GM21786 (cell line): ENCODE results near the gene PEDS1.
A peak's percentile ranks its signal among the peaks of the same experiment; 100 is the strongest.
"Not testable (repeated sequence)": the region's sequence is repeated elsewhere in the genome, so short reads cannot be mapped to it uniquely, and the experiment has no call there.

Experiments used
- ATAC-seq: cut with Tn5 transposase; IDR thresholded peaks from one replicate; pipeline ENCODE4 v1.9.1; 2021; ENCODE audit not compliant: unreplicated experiment

PEDS1 gene

DNA sequence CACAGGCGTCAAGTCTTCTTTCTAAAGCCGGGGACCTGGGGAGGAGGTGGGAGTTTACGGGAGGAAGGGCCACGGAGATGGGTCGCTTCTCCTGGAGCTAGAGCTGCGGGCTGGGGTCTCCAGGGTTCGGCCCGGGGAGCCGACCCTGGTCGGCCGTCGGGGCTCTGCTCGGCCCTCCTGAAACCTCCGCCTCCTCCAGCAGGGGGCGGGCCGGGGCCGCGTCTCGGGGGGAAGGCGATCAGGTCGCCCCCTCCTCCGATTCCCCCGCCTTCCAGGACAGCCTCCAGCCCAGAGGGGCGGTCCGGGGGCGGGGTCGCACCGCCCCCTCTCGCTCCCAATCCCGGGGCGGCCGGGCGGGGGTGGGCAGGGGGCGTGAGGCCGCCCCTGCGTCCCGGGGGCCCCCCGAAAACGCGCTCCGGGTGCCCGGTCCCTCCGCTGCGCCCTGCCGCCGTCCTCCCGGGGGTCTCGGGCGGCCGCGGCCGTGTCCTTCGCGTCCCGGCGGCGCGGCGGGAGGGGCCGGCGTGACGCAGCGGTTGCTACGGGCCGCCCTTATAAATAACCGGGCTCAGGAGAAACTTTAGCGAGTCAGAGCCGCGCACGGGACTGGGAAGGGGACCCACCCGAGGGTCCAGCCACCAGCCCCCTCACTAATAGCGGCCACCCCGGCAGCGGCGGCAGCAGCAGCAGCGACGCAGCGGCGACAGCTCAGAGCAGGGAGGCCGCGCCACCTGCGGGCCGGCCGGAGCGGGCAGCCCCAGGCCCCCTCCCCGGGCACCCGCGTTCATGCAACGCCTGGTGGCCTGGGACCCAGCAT, 36.9 kb upstream of the PEDS1 start, which contains the start of gene CEBPB:
Gene CEBPB (plus strand): TSS at position 580 of the 814 bp plus-strand sequence. CDS start 204 bp downstream, at position 784.
- no peak for ATAC-seq

- no peak for ATAC-seq
Measured at GRCh38 chr20:50189681-50190250, 36.2 kb upstream of the PEDS1 start.

DNA sequence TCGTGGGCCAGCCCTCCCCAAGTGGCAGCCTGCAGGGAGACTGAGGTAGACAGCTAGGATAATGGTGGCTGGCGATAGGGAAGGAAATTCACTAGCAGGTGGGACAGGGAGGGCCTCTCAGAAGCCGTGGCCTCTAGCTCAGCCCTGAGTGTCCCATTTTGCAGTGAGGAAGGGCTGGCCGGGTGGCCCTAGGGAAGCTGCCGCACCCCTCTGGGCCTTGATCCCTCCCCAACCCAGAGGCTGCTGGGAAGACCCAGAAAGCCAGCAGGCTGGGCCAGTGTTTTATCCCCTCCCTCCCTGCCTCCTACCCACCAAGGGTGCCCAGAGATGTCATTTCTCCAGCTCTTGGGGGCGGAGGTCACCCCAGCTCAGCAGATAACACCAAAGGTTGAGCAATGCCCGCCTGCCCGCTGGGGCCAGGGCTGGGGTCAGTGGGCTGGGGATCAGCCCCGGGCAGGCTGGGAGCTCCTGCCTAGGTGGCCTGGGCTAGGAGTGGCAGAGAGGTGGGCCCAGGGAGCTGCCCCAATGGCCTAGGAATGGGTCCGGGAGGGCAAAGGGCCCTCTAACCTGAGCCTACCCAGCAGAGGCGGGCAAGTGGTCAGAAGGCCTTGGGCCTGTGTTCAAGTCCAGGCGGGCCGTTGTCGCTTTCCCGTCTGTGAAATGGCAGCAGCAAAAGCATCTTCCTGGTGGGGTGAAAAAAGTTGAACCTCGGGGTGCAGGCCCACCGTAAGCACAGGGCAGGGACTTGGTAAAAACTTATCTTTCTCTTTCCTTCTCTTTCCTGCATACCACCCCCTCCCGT, 35.6 kb upstream of the PEDS1 start:
- no peak for ATAC-seq

DNA sequence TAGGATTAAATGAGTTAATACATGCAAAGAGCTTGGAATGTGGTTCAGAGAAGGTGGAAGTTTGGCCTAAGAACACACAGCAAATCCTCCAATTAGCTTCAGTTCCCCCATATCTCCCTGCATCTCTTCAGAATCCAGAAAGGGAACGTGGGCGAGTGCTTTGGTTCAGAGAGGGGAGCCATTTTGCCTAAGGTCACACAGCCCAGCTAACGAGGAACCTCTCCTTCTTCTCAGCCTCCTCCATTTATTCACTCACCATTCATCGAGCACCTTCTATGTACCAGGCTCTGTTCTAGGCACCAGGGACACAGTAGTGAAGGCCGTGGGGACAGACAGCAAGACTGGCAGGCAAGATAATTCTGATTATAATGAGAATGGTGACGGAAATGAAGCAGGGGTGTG, 34.8 kb upstream of the PEDS1 start:
- no peak for ATAC-seq

DNA sequence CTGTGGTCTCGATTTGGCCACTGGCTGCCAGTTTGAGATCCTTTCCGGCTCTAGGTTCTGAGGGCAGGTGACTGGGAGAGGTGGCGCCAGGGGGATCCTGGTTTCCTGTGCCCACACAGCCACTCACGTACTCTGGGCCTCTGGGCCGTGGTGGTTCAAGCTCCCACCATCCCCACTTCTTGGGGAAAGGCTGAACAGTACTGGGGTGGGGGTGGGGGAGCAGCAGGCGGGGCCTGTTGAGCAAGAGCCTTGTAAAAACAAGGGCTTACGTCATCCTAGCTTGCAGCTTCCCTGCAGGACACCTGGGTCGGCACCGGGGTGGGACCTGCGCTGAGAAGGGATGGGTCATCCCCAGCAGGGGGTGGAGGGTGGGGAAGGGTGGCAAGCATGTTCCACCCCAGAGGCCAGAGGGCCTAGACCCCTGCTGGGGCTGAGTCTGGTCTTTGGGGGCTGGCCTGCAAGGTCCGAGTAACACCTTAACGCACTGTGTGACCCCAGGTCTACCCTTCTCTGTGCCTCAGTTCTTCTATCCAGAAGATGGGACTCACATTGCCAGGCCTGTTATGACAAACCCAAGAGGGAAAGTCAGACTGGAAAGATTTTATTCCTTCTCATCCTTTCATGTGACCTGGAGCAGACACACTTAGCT, 34.0 kb upstream of the PEDS1 start:
- ATAC-seq: no peak

GRCh38 chr20:50186987-50187402, 33.5 kb upstream of the PEDS1 start:
- ATAC-seq: no peak

DNA sequence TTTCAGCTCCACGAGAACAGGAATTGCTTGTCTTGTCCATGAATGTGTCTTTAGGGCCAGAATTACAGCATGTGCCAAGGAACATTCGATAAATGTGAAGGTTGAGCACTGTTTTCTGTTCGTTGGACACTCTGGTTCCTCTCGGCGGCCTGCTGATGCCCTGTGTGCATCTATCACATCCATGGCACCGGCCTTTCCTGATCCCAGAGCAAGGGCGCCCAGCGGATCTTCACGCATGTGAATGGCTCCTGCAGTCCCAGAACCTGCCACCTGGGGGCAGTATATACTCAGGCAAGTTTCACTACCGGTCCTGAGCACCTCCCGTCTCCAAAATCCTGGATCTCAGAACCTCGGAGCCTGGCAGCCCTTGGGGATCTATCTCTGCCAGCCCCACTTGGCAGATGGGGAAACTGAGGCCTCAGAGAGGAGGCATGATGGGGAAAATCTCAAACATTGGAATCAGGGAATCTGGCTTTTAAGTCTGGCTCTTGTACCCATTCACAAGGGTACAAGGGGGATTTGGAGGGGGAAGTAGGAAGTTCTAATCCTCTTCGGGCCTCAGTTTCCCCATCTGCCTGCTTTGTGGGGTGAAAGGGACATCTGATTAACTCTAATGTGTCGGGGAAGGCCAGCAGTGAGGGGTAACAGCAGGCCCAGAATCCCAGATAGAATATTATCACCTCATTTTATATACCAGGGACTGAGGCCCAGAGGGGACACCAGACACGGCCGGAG, 32.8 kb upstream of the PEDS1 start:
- no peak for ATAC-seq

- no peak for ATAC-seq
Measured at GRCh38 chr20:50185426-50185825, 31.9 kb upstream of the PEDS1 start.

GRCh38 chr20:50182346-50182745, 28.8 kb upstream of the PEDS1 start:
- no peak for ATAC-seq

GRCh38 chr20:50181344-50181743, 27.8 kb upstream of the PEDS1 start:
- ATAC-seq: no peak

- not testable (repeated sequence) for ATAC-seq
Measured at GRCh38 chr20:50178672-50179071, 25.1 kb upstream of the PEDS1 start.

DNA sequence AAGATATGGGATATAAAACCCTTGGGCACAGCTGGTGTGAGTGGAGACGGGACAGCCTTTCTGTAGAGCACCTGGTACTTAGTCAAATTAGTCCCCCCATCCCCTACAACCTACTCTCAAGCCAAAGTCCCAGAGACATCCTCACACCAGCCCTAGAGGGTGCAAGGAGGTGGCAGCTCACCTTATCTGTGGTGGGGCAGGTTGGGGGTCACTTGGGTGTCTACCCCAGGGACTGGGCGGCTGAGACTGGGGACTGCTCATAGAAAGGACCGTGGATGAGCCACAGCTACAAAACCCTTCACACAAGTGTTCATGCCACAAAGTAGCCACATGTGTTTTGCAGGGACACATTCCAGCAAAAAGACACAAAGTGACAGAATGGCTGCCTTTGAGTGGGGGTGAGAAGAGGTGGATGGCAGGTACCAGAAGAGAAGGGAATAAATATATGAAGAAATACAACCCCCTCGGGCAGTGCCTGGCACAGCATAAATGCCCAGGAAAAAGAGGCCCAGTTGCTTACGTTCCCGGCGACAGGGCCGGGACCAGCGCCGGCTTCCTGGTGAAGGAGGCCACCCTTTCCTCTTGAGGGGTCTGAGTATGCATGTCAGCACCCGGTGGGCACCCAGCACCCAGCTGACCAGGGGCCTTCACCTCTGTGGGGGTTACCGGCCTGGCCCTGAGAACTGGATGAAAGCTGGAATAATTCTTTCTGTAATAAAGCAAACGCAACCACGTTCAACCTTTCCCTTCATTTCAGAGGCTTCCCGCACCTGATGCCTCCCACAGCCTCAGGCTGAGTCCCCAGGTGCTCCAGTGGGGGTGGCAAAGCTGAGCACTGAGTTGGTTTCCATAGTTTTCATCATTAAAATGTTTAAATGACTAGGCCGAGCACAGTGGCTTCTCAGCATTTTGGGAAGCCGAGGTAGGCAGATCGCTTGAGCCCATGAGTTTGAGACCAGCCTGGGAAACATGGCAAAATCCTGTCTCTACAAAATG, 22.7 kb upstream of the PEDS1 start:
- no peak for ATAC-seq

DNA sequence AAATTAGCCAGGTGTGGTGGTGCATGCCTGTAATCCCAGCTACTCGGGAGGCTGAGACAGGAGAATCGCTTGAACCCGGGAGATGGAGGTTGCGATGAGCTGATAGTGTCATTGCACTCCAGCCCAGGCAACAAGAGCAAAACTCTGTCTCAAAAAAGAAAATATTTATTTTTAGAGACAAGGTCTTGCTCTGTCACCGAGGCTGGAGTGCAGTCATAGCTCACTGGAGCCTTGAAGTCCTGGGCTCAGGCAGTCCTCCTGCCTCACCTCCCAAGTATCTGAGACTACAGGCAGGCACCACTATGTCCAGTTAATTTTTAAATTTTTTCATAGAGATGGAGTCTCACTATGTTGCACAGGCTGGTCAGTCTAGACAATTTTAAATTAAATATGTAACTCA, 20.9 kb upstream of the PEDS1 start:
- ATAC-seq: no peak

- ATAC-seq: no peak
Measured at GRCh38 chr20:50172347-50173013, 19.0 kb upstream of the PEDS1 start.

GRCh38 chr20:50170549-50171220, 17.2 kb upstream of the PEDS1 start:
- no peak for ATAC-seq

GRCh38 chr20:50169329-50169823, 15.9 kb upstream of the PEDS1 start:
- ATAC-seq: no peak

GRCh38 chr20:50165684-50166554, 12.4 kb upstream of the PEDS1 start:
- peak; percentile 95 for ATAC-seq
